Stomach (tissue), 9 donors: ENCODE results near the gene AKT1S1. TPM values are rescaled to one million over a fixed set of nuclear protein-coding genes. Genes with fewer than 3 reads are reported as not detected.

Source experiments
- DNase-seq, 2 donors: peaks; one replicate each; pipeline versions ENCODE4 v3.0.0 to v3.0.0-alpha.2; 2013 to 2019
- H3K27ac ChIP-seq, 5 donors: fragments of 200-600 bp in 4 of 5; sonication (generic) in 4 of 5; one replicate each; pipeline ENCODE4 v1.5.1; 2013 to 2019; ENCODE audit warnings: mild to moderate bottlenecking in 1 of 5, moderate library complexity in 1 of 5
- H3K27me3 ChIP-seq, 3 donors: fragments of 200-600 bp; sonication (generic); one replicate each; pipeline ENCODE4 v1.5.1; 2017 to 2019; ENCODE audit warnings: mixed run types in 1 of 3
- H3K36me3 ChIP-seq, 4 donors: fragments of 200-600 bp; sonication (generic); 1 replicate in 3 of 4; 2 replicates in 1 of 4; pipeline ENCODE4 v1.5.1; 2016 to 2019
- H3K4me1 ChIP-seq, 4 donors: fragments of 200-600 bp; sonication (generic); one replicate each; pipeline ENCODE4 v1.5.1; 2016 to 2019
- H3K4me3 ChIP-seq, 4 donors: fragments of 200-600 bp; sonication (generic) in 3 of 4; one replicate each; pipeline ENCODE4 v1.5.1; 2016 to 2019; ENCODE audit warnings: mild to moderate bottlenecking in 1 of 4
- H3K9me3 ChIP-seq, 4 donors: fragments of 200-600 bp; sonication (generic); one replicate each; pipeline ENCODE4 v1.5.1; 2016 to 2019
- EP300 ChIP-seq: sonication (generic); formaldehyde crosslinking; IDR thresholded peaks from one replicate; pipeline ENCODE4 v1.6.1; 2017; ENCODE audit warnings: antibody characterized with exemption
- POLR2A ChIP-seq, 4 donors: fragments of 450-650 bp; IDR thresholded peaks; one replicate each; pipeline ENCODE4 v1.6.1; 2016; ENCODE audit warnings: antibody characterized with exemption in 4 of 4, control low read depth in 2 of 4, mild to moderate bottlenecking in 1 of 4, moderate library complexity in 1 of 4
- POLR2AphosphoS5 ChIP-seq, 3 donors: sonication (generic); formaldehyde crosslinking; IDR thresholded peaks; one replicate each; pipeline ENCODE4 v1.6.1; 2016; ENCODE audit warnings: antibody characterized with exemption in 3 of 3
- WGBS, 5 donors: extraction: QIAGEN DNeasy Blood & Tissue Kit in 3 of 5; methylation state at CpG; one replicate each; pipeline versions ENCODE4 v1.1.5 to v1.1.7; 2013 to 2018; 5-methylcytosine and 5-hydroxymethylcytosine counted together
- intact Hi-C: fragments of 100-400 bp; cut with DNase I; formaldehyde crosslinking; loops from one replicate; pipeline ENCODE4 v1.15.1; 2023; ENCODE audit warnings: low total_unique reads
- polyA plus RNA-seq, 3 donors: library from polyadenylated mRNA; stranded (reverse); fragments of 200-250 nt; gene quantifications; one replicate each; pipeline ENCODE4 v1.2.3, GENCODE V29; 2013
- total RNA-seq, 5 donors: library from RNA; depleted of rRNA; stranded (reverse); fragments of >200 nt; gene quantifications; one replicate each; pipeline versions ENCODE4 v1.1.0 to v1.2.3, GENCODE V29; 2014 to 2016
- TF ChIP-seq, protein P1 (sequence below), 7 experiments: fragments of 450-650 bp in 4 of 7; fragments of 200-600 bp in 3 of 7; sonication (generic) in 3 of 7; IDR thresholded peaks; one replicate each; pipeline ENCODE4 v1.5.1; 2016 to 2019; ENCODE audit warnings: antibody characterized with exemption in 7 of 7, control low read depth in 2 of 7, mild to moderate bottlenecking in 1 of 7
- donor health status: healthy with polysubstance abuse.
- donor health status: Bipolar disorder and iron deficiency.
- donor health status: healthy.

Gene AKT1S1
- total and polyA plus RNA-seq, 8 donors: 3.5 to 63.7 (median 29.1) TPM

DNA sequence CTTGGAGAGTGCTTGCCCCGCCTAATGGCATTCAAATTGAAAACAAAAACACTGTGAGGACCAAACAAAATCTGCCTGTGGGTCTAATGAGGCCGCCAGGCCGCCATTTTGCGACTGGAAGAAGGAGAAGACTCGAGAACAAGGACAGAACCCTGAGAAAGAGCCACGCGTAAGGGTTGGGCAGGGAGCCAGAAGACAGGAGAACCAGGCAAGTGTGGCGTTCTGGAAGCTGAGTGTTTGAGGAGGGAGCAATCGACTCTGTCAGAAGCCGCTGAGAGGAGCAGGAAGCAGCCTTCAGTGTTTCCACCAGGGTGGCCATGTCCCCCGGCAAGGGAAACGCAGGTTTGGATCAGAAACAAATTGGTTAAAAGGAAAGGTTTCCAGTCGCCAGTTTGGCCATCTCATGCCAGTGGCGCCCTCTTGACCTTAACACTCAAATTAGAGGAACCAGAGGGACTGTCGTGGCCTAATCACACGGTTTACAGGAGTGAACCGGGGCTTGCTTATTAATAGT lies 36.4 kb downstream of the AKT1S1 start:
- Histone ChIP-seq H3K4me1 (peaks cover 0 to 3% (median 0%) of the 10 kb centered on the region in 4 donors), H3K27ac (no peak overlapping the region), H3K36me3 (peaks cover 30 to 54% (median 49%) of the 10 kb centered on the region in 4 donors), H3K4me3 (no peak overlapping the region), H3K9me3 (no peaks in the 10 kb centered on the region), H3K27me3 (no peaks in the 10 kb centered on the region)
- WGBS, 5 donors: 85 to 92% (median 90%) methylated on average over 17 of the region's 17 CpGs
- no peak for TF ChIP-seq POLR2A (IDR thresholded peaks at IDR 0.05)
- TF ChIP-seq POLR2AphosphoS5 (IDR thresholded peaks at IDR 0.05): no peak
- TF ChIP-seq, protein P1, sequence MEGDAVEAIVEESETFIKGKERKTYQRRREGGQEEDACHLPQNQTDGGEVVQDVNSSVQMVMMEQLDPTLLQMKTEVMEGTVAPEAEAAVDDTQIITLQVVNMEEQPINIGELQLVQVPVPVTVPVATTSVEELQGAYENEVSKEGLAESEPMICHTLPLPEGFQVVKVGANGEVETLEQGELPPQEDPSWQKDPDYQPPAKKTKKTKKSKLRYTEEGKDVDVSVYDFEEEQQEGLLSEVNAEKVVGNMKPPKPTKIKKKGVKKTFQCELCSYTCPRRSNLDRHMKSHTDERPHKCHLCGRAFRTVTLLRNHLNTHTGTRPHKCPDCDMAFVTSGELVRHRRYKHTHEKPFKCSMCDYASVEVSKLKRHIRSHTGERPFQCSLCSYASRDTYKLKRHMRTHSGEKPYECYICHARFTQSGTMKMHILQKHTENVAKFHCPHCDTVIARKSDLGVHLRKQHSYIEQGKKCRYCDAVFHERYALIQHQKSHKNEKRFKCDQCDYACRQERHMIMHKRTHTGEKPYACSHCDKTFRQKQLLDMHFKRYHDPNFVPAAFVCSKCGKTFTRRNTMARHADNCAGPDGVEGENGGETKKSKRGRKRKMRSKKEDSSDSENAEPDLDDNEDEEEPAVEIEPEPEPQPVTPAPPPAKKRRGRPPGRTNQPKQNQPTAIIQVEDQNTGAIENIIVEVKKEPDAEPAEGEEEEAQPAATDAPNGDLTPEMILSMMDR (IDR thresholded peaks at IDR 0.05): no peak
- TF ChIP-seq EP300: no peak
- DNase-seq: no peak
- intact Hi-C loops: no loop called here

DNA sequence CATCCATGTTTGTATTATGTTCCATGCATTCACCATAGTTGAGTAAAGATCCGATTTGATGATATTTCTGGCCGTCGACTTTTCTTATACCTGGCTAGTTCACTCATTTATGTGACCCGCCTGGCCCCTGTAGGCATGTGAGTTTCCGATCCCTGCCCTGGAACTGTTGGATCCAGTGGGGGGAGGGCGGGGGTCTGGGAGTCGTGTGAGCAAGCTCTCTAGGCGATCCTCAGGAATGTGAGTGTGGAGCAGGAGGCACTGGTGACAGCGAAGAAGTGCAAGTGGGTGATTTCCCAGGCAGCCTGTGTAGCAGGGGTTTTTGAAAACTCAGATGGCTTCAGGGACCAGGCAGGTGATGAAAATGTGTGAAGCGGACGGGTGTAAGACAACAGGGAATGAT lies 36.8 kb downstream of the AKT1S1 start:
- whole genome bisulfite sequencing, 5 donors: 89 to 94% (median 90%) methylated on average over 11 of the region's 11 CpGs
- intact Hi-C loops: no loop called here
- peaks cover 34 to 59% (median 54%) of the 10 kb centered on the region in 4 donors for H3K36me3 ChIP-seq

DNA sequence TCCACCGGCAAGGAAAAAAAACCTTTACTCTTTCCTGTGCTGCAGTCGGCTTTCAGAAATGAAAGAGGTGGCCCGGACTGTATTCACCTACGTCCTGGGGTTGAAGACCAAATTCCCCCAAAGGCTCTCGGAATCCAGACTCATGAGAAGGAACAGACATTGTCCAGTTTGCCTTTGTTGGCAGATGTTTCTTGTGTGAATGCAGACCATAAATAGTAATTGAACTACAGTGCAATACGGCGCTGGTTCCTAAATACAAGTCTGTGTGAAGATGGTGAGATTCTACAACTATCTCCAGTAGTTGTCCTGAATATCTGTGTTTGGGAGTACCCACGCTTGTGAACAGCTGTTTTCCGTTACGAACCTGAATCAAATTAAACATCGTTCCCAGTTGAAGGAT lies 37.4 kb downstream of the AKT1S1 start:
- TF ChIP-seq POLR2A (IDR thresholded peaks at IDR 0.05) (no peak), EP300 (no peak), POLR2AphosphoS5 (IDR thresholded peaks at IDR 0.05) (no peak)
- TF ChIP-seq, protein P1 (IDR thresholded peaks at IDR 0.05): no peak
- intact Hi-C loops: no loop called here
- Histone ChIP-seq H3K9me3 (no peaks in the 10 kb centered on the region), H3K36me3 (peaks cover 41 to 65% (median 60%) of the 10 kb centered on the region in 4 donors), H3K4me3 (no peak overlapping the region), H3K27me3 (no peaks in the 10 kb centered on the region), H3K4me1 (no peaks in the 10 kb centered on the region), H3K27ac (no peak overlapping the region)
- WGBS, 5 donors: 83 to 96% (median 95%) methylated on average over 11 of the region's 11 CpGs
- no peak for DNase-seq

More for the DNA sequence above, 36.8 kb downstream of the AKT1S1 start:
- Histone ChIP-seq H3K4me1 (peaks cover 0 to 3% (median 0%) of the 10 kb centered on the region in 4 donors), H3K9me3 (no peaks in the 10 kb centered on the region), H3K27ac (no peak overlapping the region), H3K4me3 (no peak overlapping the region), H3K27me3 (no peaks in the 10 kb centered on the region)
- no peak for DNase-seq
- TF ChIP-seq POLR2AphosphoS5 (IDR thresholded peaks at IDR 0.05) (no peak), POLR2A (IDR thresholded peaks at IDR 0.05) (no peak), EP300 (no peak)
- TF ChIP-seq, protein P1 (IDR thresholded peaks at IDR 0.05): no peak

DNA sequence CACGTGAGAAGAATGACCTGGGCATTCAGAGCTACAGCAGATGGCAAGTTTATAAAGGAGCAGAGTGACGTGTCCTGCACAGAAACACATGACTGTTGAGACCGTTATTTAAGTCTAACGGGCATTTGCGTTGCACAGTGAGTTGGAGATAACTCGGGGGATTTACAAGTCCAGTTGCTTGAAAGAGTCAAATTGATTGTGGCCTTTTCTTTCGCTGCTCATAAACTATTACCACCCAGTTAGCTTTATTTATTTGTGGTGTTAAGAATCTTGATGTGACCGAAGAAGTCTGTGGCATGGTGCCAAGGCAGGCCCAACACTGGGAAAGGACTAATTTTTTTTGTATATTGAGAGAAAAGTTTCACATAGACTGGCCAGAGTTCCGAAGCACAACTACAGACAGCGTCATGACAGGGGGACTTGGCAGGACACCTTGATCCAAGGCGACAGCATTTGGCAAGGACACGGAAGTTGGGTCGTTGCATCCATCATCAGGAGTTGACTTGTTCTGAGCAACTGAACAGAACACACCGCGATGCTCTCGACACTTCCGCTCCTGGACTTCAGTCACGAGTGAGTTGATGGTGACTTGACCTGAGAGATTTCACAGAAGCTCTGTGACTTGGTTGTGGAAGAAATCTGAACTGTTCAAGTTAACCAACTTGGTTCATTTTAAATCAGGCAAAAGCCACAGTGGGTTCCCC lies 38.1 kb downstream of the AKT1S1 start:
- no peaks in the 10 kb centered on the region for H3K4me1 ChIP-seq
- no peaks in the 10 kb centered on the region for H3K27me3 ChIP-seq
- no peak for DNase-seq
- peaks cover 46 to 72% (median 67%) of the 10 kb centered on the region in 4 donors for H3K36me3 ChIP-seq
- TF ChIP-seq, protein P1 (IDR thresholded peaks at IDR 0.05): no peak
- no peak for TF ChIP-seq EP300
- TF ChIP-seq POLR2A (IDR thresholded peaks at IDR 0.05): no peak
- no peak for TF ChIP-seq POLR2AphosphoS5 (IDR thresholded peaks at IDR 0.05)
- intact Hi-C loops: no loop called here
- no peak overlapping the region for H3K27ac ChIP-seq
- H3K4me3 ChIP-seq: no peak overlapping the region
- no peaks in the 10 kb centered on the region for H3K9me3 ChIP-seq
- 85 to 90% (median 86%) methylated on average over 18 of the region's 18 CpGs for WGBS, 5 donors
